Mononuclear cell (primary cell): ENCODE data around the gene AK2. TPM values are rescaled to one million over a fixed set of nuclear protein-coding genes. Genes with fewer than 3 reads are reported as not detected.
"Not testable (repeated sequence)": the region's sequence is repeated elsewhere in the genome, so short reads cannot be mapped to it uniquely, and the experiment has no call there.

Experiments used
- H3K27me3 ChIP-seq: 2 replicates; pipeline ENCODE4 v1.6.0; 2011; ENCODE audit warnings: low read length, control low read depth; ENCODE audit not compliant: insufficient read depth
- H3K4me1 ChIP-seq: 2 replicates; pipeline ENCODE4 v1.5.1; 2011; ENCODE audit warnings: mild to moderate bottlenecking, low read length, control low read depth; ENCODE audit not compliant: insufficient read depth
- H3K4me3 ChIP-seq: 2 replicates; pipeline ENCODE4 v1.5.1; 2011; ENCODE audit warnings: mild to moderate bottlenecking, low read length, moderate library complexity
- H3K9me3 ChIP-seq: 2 replicates; pipeline ENCODE4 v1.5.1; 2011; ENCODE audit warnings: low read depth, mild to moderate bottlenecking, control low read depth, low read length
- total RNA-seq: library from RNA; depleted of rRNA; stranded (reverse); fragments of >200 nt; gene quantifications from one replicate; pipeline ENCODE4 v1.2.3, GENCODE V29; 2012

Gene AK2
- total RNA-seq, 1 donor = 29.1 TPM

GRCh38 chr1:33064284-33064683 lies 27.6 kb upstream of the AK2 start:
- not testable (repeated sequence) for H3K4me1 ChIP-seq, H3K4me3 ChIP-seq, H3K27me3 ChIP-seq
- peaks cover 26% of the 10 kb centered on the region for H3K9me3 ChIP-seq

GRCh38 chr1:33061834-33062233 lies 25.2 kb upstream of the AK2 start:
- Histone ChIP-seq H3K27me3 (no peaks in the 10 kb centered on the region), H3K4me3 (no peak overlapping the region), H3K4me1 (peaks cover 3% of the 10 kb centered on the region), H3K9me3 (peaks cover 26% of the 10 kb centered on the region)

- H3K4me3 ChIP-seq = no peak overlapping the region
- H3K27me3 ChIP-seq = no peaks in the 10 kb centered on the region
- peaks cover 4% of the 10 kb centered on the region for H3K4me1 ChIP-seq
- peaks cover 26% of the 10 kb centered on the region for H3K9me3 ChIP-seq
Measured at GRCh38 chr1:33060579-33061083, 23.9 kb upstream of the AK2 start.

- Histone ChIP-seq H3K4me1 (peaks cover 8% of the 10 kb centered on the region), H3K4me3 (no peak overlapping the region)
Measured at GRCh38 chr1:33057095-33057494, 20.4 kb upstream of the AK2 start.

GRCh38 chr1:33056426-33056825 lies 19.7 kb upstream of the AK2 start:
- H3K4me1 ChIP-seq = peaks cover 8% of the 10 kb centered on the region
- H3K9me3 ChIP-seq = no peaks in the 10 kb centered on the region
- H3K4me3 ChIP-seq = no peak overlapping the region
- H3K27me3 ChIP-seq = no peaks in the 10 kb centered on the region

More at GRCh38 chr1:33057095-33057494, 20.4 kb upstream of the AK2 start:
- Histone ChIP-seq H3K9me3 (no peaks in the 10 kb centered on the region), H3K27me3 (no peaks in the 10 kb centered on the region)

- no peaks in the 10 kb centered on the region for H3K9me3 ChIP-seq
Measured at GRCh38 chr1:33055210-33056008, 18.7 kb upstream of the AK2 start.

GRCh38 chr1:33050221-33051076 lies 13.8 kb upstream of the AK2 start:
- H3K9me3 ChIP-seq = no peaks in the 10 kb centered on the region
- no peak overlapping the region for H3K4me3 ChIP-seq
- no peaks in the 10 kb centered on the region for H3K27me3 ChIP-seq
- peaks cover 35% of the 10 kb centered on the region for H3K4me1 ChIP-seq

More at GRCh38 chr1:33055210-33056008, 18.7 kb upstream of the AK2 start:
- Histone ChIP-seq H3K4me3 (no peak overlapping the region), H3K4me1 (peaks cover 13% of the 10 kb centered on the region), H3K27me3 (no peaks in the 10 kb centered on the region)

- Histone ChIP-seq H3K4me1 (peaks cover 38% of the 10 kb centered on the region), H3K9me3 (no peaks in the 10 kb centered on the region), H3K4me3 (no peak overlapping the region), H3K27me3 (no peaks in the 10 kb centered on the region)
Measured at GRCh38 chr1:33049371-33049770, 12.7 kb upstream of the AK2 start.

GRCh38 chr1:33048426-33048825 lies 11.7 kb upstream of the AK2 start:
- H3K9me3 ChIP-seq = no peaks in the 10 kb centered on the region
- no peaks in the 10 kb centered on the region for H3K27me3 ChIP-seq
- peaks cover 38% of the 10 kb centered on the region for H3K4me1 ChIP-seq
- no peak overlapping the region for H3K4me3 ChIP-seq

GRCh38 chr1:33047839-33048305 lies 11.2 kb upstream of the AK2 start:
- H3K4me3 ChIP-seq = no peak overlapping the region
- H3K4me1 ChIP-seq = peaks cover 38% of the 10 kb centered on the region
- H3K27me3 ChIP-seq = no peaks in the 10 kb centered on the region
- H3K9me3 ChIP-seq = no peaks in the 10 kb centered on the region

- Histone ChIP-seq H3K27me3 (no peaks in the 10 kb centered on the region), H3K4me3 (no peak overlapping the region), H3K9me3 (no peaks in the 10 kb centered on the region), H3K4me1 (peaks cover 38% of the 10 kb centered on the region)
Measured at GRCh38 chr1:33047290-33047689, 10.6 kb upstream of the AK2 start.

- H3K4me3 ChIP-seq, H3K9me3 ChIP-seq, H3K27me3 ChIP-seq: not testable (repeated sequence)
- peaks cover 38% of the 10 kb centered on the region for H3K4me1 ChIP-seq
Measured at GRCh38 chr1:33046234-33046633, 9.6 kb upstream of the AK2 start.

GRCh38 chr1:33045814-33046213 lies 9.1 kb upstream of the AK2 start:
- Histone ChIP-seq H3K4me1 (peaks cover 38% of the 10 kb centered on the region), H3K27me3 (no peaks in the 10 kb centered on the region), H3K4me3 (no peak overlapping the region), H3K9me3 (no peaks in the 10 kb centered on the region)

GRCh38 chr1:33045246-33045645 lies 8.6 kb upstream of the AK2 start:
- Histone ChIP-seq H3K27me3 (no peaks in the 10 kb centered on the region), H3K4me1 (peaks cover 38% of the 10 kb centered on the region), H3K4me3 (no peak overlapping the region), H3K9me3 (no peaks in the 10 kb centered on the region)
